LoVo (cell line): Measurements from ENCODE around the gene ANG.

ENCODE experiments used
- DNase-seq: peaks from one replicate; pipeline ENCODE4 v3.0.0-alpha.2; 2016; ENCODE audit warnings: low spot score

ANG gene

DNA sequence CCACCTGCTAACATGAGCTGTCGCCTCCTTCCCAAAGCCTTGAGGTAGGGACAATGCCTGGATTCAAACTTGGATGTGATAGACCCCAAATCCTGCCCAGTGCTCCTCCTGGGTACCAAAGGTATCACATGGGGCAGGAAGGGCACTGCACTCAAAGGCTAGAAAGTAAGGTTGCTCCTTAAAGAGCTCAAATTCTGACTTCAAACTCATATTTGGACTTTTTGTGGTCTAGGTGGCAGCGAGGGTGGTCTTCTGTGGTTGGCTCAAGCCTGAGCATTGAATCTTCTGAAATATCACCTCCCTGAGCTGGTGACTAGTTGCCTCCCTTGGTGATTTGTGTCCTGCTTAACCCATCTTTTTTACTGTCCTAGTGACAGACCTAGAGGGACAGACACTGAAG is 12.5 kb upstream of the ANG start:
- DNase-seq: no peak

DNA sequence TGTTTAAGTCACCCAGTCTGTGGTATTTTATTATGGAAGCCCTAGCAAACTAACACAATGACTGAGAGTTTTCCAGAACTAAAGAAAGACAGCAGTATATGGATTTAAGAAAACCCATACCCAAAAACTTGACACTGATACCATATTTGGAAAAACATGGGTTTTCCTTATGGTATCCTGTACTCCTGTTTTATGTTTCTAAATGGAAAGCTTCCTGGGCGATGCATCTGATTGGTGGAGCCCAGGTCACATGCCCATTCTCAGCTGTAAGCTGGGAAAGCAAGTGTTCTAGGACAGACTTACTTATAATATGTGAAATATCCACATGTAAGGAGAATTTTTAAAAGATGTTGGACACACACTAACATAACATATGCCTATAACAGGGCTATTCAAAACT is 8.7 kb upstream of the ANG start:
- peak; percentile 59 for DNase-seq

DNA sequence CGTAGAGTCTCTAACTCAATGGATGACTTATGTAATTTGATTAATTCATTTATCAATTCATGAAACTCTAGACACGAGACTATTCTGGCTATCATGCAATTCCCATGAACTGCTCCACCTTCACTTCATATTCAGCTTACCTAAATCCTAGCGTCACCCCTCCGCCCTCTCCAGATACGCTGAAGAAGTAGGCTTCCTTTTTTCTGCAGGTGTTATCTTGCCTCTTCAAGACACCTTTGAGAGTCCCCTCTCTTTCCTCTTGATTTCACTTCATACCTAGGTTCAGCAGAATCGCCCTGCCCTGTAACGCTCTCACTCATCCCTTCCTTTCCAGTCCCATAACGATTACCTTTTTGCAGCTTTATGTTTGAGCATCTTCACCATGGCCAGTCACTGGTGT is 8.2 kb upstream of the ANG start:
- no peak for DNase-seq

DNA sequence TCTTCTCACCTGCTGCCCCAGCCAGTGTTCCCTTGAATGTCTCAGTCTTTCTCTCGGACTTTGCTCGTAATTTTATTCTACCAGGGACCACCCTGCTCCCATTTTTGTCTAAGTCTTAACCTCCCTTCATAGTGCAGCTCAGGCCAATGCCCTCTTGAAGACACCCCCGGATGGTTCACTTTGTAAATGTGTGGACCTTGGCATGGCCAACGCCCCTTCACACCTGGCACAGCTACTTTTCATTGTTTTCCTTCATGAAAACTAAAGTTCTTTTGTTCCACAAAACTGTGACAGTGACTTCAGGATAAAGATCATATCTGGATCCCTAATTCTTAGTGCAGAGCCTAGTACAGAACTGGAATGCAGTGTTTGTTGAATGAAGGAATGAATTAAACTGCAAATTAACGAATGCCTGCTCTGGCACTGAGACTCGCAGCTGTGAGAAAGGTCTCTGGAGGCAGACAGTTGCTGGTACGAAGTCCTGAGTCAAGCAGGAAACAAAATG is 7.7 kb upstream of the ANG start:
- DNase-seq: no peak

DNA sequence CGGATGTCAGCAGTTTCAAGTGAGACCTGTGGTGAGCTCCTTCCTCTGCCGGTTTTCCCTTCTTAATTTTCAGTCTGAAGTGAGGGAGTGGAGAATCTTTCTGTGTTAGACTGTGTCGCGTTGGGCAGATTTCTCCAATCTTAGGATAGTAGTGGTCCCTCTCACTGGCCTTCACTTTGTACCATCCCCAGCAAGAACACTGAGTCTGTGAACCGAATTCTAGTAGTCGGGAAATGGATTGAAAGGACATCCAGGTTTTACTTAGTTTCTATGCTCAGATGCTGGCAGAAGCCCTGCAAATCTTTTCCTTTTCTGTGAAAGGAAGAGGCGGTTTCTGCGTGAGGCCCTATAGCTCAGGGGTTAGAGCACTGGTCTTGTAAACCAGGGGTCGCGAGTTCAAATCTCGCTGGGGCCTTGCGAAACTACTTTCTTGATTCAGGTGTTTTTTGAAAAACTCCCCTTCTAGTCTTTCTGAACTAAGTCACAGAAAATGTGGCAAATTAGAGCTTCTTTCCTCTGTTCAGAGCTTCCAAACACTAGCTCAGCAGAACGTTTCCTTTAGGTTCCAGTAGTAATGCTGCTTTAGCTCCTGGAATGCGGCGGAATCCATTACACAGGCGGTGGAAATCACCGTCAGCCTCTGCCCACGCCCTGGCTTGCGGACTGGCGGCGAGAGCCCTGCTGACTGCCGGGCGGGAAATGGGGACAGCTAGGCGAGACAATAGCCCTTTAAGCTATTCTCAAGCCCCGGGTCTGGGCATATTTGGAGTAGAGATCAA is 7.0 kb upstream of the ANG start:
- DNase-seq: peak; percentile 86

DNA sequence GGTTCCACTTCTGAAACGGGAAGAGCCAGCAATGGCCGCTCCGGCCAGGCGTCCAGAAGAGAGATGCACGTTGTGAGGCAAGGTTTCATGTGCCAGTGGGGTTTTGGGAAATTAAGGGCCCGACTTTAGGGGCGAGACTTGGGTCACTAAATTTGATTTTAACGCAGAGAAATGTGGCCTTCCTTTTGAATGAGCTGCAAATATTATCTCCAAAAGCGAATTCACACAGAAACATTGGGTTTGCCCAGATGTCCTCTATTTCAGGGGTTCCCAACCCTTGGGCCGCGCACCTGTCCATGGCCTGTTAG is 6.5 kb upstream of the ANG start:
- no peak for DNase-seq

DNA sequence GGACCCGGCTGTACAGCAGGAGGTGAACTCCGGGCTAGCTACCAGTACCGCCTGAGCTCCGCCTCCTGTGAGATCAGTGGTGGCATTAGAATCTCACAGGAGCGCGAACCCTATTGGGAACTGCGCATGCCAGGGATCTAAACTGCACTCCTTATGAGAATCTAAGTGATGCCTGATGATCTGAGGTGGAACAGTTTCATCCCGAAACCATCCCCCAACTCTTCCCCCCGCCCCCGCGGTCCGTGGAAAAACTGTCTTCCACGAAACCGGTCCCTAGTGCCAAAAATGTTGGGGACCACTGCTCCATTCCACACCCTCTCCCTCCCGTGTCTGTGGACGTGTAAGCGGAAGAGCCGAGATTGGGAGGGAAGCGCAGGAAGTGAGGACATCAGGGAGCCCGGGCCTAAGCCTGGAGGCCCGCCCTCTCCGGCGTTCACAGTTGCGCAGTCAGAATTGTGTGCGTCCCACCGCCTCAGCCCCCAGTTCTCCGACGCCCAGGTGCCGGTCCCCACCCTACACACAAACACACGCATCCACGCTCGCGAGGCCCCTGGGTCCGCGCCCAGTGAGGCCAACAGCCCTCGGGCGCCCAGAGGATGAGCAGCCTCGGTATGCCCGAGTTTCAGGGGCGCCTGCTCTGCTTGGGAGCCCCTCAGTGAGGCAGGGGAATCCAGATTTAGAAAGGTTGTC is 6.0 kb upstream of the ANG start:
- peak; percentile 92 for DNase-seq

DNA sequence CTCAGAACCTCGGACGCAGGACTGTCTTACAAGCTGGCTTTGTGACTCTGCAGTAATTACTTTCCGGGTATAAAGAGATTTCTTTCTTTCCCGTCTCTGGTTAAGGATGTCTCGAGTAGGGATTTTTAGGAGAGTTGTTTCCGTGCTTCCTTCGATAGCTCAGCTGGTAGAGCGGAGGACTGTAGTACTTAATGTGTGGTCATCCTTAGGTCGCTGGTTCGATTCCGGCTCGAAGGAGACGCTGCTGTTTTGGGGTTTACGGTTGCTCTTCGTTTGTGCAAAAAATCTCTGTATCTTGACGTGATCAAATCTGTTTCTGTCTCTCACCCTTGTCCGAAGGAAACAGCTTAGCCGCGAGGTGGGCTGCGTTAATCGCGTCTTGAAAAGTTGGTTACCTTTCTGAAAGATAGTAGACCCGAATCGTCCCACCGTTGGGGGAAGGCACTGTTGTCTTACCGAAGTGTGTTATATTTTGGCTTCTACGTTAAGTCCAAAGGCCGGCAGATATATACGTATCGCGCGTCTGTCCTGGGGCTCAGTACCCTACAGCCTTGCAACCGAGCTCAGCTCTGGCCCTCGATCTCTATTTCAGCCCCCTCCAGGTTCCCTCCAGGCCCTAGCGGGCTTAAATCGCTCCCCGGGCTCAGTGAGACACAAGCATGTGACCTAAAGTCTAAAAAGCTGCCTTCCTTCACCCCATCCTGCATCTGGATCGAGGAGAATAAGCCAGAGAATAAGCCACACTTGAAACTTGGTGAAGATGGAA is 5.3 kb upstream of the ANG start:
- peak; percentile 88 for DNase-seq

DNA sequence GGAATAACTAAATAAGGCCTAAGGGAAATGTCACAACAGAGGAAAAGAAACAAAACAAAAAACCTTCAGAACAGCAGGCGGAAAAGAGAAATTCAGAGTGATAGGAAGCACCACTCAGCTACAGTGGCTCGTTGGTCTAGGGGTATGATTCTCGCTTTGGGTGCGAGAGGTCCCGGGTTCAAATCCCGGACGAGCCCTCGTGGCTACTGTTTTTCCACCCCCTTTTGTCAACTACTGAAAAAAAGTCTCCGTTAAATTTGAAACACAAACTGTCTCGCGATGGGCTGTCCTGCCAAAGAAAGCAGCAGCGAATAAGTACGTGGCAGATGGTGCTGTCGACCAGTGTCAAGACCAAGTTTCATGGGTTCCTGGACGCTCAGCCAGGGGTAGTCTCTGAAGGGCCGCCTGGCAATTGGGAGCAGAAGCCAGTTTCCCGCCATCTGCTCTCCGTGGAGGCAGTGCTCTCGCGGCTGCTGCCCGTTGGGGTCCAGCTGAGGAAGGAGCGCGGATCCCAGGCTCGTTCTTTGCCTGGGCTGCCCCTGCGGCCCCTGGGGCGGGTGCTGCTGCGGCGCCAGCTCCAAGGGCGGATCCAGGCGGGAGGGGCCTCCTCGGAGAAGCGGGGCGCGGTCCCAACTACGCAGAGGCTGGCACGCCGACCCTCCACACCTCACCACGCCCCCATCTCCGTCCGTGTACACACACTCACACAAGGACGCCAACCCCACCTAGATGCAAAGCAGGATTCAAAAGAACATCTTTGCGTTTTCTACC is 4.5 kb upstream of the ANG start, which contains the start of gene RNASE4:
Gene RNASE4, plus strand, starts transcription at position 670 of the 771 bp plus-strand sequence. CDS start 14,812 bp downstream, outside the sequence.
- peak; percentile 79 for DNase-seq

DNA sequence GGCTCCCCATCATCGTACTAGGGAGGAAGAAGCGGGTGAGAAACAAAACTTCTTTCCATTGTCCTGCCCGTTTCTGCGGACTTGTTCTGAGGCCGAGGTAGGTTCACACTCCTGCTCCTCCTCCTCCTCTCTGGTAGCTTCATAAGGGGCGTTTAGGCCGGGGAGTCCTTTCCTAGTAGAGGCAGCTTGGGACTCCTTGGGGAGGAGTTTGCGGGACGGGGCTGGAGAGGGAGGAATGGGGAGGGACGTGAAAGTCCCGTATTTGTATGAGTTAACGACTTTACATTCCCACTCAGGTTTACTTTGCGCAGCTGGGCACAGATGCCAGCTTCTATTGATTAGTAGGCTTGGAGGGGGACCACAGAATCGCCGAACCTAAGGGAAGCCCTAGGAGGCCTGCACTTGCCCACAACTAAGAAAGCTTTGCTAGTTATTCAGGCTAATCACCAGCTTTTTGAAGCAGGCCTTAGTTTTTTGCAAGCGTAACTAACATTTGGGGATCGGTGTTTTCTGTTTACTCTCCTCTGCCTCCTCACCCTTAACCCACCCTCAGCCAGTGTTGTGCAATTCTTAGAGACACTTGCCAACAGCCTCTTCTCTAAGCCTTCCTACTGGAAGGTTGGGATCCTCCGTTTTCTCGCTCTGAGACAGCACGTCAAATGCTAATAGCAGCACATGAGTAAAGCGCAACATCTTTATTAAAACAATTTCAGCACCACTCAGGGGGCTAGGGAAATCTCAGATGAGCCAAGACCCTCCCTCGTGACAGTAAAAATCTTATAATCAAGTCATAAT is 3.7 kb upstream of the ANG start:
- DNase-seq: peak; percentile 38

DNA sequence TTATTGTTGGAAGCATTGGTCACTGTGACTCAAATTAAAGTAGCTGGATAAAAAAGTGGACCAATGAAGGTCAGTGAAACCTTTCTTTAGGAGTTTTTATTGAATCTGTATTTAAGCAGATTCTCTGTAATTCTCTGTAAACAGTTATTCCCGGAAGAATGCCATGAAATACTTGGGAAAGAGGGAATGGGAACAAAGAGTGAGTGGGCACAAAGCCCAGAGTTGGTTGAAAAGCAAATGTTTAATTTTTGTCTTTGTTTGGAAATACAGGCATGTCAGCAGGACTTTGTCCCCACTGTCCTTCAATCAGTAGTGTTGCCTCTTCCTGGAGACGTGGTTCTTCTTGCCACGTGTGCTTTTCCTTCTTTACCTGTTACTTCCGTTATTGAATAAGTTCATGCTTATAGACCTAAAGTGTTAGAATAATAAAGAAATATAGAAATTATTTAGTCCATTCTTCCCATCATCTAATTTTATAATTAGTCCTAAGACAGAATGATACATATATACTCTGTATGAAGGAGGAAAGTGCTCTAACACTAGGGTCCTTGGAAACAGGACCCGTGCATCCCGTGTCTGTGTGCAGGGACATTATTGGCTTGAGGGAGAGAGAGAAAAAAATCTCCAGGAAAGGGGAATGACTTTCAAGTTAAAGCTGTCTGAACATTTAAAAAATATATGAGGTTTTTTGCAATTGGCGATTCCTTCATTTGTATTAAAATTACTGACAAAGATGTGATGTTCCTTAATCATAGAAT is 2.0 kb upstream of the ANG start:
- DNase-seq: peak; percentile 41

DNA sequence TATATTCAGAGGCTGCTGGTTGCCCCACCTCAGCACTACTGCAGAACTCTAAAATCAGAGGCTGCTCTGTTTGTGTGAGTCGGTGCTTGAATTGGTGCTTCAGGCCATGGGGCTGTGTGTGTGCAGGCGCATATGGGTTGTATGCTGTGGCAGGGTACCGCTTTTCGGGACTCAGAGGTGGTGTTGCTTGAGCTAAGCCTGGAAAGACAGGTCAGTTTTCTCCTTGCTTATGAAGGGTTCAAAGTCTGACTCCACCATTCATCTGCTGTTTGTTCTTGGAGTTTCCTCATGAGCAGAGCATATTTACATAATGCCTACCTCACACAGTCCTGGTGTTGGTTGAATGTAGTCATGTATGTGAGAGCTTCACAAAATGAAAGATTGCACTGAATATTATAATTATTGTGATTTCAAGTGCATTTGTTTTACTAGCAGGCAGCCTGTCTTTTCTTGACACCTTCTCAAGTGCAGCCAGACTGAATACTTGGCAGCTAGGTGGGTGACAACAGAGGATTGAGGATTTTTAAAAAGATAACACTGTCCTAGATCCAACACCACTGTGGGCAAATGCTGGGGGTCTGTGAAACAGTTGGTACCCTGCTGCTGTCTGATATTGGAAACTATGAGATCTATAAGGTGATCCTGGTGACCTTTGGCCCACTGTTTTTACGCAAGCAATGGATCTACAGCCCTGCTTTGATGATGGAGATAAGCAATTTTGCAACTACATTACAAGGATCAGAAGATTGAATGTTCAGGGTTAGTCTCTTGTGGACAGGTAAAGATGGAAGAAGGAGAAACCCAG is 1.0 kb upstream of the ANG start:
- peak; percentile 56 for DNase-seq

DNA sequence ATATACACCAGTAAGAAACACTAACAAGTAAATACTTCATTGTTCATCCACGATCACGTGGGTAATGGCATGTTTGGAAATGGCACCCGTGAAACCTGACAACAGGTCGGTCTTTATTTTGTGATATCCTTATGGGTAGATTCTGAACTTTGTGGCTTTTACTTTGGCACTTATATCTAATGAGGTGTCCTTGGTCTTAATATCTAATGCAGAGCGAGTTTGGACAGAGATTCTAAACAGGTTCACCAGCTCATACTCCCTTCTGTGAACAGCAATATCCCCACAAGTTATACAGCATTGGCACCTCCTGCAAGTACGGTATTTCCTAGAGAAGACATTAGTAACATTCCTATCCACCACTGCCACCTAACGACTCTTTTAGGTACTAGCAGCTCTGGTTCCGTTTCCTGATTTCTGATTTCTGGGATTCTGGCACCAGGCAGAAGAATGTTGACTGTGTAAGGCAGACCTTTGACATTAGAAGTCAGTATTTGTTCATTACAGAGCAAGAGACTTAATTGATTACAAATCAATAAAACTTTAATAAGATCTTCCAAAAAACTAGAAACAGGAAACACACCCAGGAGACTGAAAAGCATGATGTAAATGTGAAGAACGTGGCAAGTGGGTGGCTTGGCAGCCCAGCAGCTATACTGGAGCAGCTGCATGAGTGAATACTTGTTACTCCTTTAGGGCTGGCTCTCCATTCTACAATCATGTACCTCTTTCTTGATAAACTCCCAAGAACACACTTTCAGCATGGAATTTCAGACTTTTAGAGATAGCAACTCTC is 2.5 kb downstream of the ANG start:
- peak; percentile 84 for DNase-seq

DNA sequence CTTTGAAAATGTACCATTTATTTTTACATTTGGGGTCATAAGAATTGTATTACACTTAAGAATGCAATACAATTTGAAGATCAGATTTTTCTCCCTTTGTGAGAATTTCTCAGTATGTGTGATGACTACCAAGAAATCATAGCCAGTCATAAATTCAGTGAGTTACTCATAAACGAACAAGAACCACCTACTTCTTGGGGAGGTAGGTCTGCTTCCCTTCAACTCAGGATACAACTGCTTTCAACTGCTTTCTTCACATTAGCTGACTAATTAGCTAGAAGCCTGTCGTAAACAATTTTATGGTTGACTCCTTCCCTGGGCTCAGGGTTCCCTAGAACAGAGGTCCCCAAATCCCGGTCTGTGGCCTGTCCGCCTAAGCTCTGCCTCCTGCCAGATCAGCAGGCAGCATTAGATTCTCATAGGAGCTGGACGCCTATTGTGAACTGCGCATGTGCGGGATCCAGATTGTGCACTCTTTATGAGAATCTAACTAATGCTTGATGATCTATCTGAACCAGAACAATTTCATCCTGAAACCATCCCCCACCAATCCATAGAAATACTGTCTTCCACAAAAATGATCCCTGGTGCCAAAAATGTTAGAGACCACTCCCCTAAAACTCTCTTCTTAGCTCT is 3.7 kb downstream of the ANG start:
- no peak for DNase-seq

DNA sequence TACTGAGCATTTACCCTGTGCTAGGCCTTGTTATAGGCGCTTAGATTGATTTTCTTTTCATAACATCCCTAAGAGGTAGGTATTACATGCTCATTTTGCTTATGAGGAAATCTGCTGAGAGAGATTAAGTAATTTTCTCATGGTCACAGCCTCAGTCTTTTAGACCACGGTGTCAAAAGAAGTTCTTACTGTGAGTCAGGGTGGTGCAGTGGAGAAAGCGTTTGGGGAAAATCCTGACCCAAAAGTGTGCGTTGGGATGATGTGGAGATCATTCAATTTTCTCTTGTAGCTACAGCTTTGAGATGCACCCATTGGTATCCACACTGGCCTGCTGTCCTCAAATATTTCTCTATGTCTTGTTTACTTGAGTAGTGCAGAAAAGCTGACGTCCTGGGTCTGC is 8.2 kb downstream of the ANG start:
- no peak for DNase-seq

DNA sequence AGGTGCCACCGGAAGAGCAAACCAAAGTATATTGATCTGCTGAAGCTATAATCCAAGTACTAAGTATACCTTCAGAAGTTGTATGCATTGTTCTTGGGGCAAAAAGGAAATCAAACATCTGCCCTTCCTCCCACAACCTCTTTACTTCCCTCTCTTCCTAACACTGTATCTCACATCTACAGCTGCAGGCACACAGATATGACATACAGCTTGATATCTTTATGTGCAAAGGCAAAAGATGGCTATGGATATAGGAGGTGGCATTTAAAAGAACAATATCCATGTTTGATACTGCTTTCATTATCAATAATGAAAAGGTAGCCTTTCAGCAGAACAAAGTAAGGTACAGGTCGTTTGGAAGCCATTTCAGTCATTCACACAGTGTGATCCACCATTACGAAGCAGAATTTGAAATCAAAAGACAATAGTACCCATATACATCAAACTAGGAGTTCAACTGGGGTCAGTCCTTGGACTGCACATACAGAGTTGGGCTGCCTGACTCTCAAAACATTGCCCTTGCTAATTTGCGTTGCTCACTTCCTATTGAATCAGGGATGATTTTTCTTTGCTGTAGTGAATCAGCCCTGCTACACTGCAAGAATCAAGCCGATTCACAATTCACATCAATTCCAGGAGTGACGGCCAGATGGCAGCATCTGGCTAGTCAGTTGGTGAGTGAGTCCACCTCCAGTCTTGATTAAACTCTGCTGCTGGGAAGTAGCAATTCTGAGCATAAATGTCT is 8.9 kb downstream of the ANG start:
- DNase-seq: peak; percentile 59

DNA sequence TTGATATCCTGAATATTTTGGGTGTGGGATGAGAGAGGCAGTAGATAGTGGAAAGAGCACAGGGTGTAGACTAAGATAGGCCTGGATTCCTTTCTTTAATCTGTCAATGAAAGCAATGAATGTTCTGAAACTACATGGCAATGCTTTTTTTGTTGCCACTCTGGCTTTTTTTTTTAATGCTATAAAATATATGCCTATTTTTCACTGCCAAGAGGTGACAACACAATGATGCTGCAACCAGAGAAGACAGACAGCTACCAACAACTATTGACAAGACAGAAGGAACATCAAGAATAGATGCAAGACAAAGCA is 9.4 kb downstream of the ANG start:
- no peak for DNase-seq

DNA sequence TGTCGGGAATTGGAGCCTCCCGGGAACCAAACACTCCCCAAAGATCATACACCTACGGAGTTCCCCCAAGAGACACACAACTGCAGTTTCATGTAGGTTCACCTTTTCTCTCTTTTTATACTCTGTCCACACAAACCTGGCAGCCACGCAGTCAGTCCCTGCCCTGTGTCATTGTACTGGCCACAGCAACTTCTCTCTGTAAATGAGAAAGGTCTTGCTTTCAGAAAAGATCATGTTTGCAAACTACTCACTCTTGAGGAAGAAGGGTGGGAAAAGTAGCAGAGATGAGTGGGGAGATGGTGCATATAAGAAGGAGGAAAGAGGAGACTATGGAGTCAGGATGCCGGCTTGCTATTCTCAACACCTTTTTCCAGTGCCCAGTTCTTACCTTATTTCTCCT is 10.4 kb downstream of the ANG start:
- DNase-seq: no peak
